ENCODE results near the gene LHCGR.
"Not testable (repeated sequence)": the region's sequence is repeated elsewhere in the genome, so short reads cannot be mapped to it uniquely, and the experiment has no call there.

LHCGR gene

DNA sequence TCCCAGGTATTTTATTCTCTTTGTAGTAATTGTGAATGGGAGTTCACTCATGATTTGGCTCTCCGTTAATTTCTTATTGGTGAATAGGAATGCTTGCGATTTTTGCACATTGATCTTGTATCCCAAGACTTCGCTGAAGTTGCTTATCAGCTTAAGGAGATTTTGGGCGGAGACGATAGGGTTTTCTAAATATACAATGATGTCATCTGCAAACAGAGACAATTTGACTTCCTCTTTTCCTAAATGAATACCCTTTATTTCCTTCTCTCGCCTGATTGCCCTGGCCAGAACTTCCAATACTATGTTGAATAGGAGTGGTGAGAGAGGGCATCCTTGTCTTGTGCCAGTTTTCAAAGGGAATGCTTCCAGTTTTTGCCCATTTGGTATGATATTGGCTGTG lies 51.9 kb downstream of the LHCGR start:
- not testable (repeated sequence) for DNase-seq

DNA sequence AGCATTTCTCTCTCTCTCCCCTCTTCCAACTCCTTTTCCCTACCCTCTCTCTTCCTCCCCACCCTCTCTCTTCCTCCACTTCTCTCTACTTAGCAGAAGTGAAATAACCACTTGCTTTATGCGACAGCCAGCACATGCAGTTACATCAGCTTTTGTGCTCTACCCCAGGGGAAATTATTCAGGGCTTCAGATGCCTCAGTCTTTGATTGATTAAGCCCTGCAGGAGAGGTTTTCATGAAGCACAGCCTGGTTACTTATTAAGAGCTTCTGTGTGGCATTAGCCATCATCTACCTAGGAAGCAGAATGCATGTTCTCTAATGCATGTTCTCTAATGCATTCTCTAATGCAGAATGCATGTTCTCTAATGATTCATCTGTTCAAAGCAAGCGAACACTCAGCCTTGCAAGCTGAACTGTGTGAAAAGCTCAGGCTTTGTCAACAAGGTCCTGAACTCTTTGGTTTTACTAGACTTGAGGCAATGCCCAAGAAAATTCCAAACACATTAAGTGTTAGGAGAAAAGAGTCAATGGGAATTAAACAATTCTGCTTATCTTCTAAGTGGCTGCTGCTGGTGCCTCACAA lies 56.1 kb downstream of the LHCGR start:
- no peak for DNase-seq

- no peak for DNase-seq
Measured at GRCh38 chr2:48696881-48697280, 58.6 kb downstream of the LHCGR start.

DNA sequence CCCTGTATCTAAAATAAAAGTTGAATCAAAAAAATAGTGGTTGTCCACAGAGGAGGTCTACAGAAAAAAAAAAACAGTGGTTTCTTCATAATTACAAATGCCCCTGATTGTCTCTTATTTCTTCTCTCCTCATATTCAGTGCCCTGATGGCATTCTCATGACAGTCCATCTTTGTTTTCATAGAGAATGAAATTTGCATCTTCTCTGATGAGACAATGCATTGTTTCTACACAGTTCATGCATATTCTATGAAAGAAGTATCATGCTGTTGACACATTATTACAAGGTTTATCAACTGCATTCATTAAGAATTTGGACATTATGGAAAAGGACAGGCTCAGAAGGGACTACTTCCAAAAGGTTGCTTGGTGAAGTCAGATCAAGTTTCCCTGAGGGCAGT lies 59.5 kb downstream of the LHCGR start:
- DNase-seq = no peak

GRCh38 chr2:48694149-48694548 lies 61.4 kb downstream of the LHCGR start:
- no peak for DNase-seq

GRCh38 chr2:48693645-48694044 lies 61.9 kb downstream of the LHCGR start:
- no peak for DNase-seq

GRCh38 chr2:48693066-48693465 lies 62.5 kb downstream of the LHCGR start:
- no peak for DNase-seq

- DNase-seq = no peak
Measured at GRCh38 chr2:48691935-48692691, 63.4 kb downstream of the LHCGR start.

- no peak for DNase-seq
Measured at GRCh38 chr2:48685126-48685525, 70.4 kb downstream of the LHCGR start.

- DNase-seq = no peak
Measured at GRCh38 chr2:48677450-48677849, 78.1 kb downstream of the LHCGR start.

- no peak for DNase-seq
Measured at GRCh38 chr2:48674933-48675332, 80.6 kb downstream of the LHCGR start.

- DNase-seq = no peak
Measured at GRCh38 chr2:48673581-48673980, 81.9 kb downstream of the LHCGR start.

DNA sequence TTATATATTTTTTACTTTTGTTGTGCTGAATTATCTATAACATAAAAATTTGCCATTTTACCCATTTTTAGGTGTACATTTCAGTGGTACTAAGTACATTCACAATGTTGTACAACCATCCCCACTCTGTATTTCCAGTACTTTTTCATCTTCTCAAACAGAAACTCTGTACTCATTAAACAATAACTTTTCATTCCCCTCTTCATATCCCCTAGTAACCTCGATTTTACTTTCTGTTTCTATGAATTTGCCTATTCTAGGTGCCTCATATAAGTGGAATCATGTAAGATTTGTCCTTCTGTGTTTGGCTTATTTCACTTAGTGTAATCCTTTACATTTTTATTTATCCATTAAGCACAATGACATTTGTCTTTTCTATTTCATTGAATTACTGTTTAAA lies 86.5 kb downstream of the LHCGR start:
- DNase-seq = no peak

DNA sequence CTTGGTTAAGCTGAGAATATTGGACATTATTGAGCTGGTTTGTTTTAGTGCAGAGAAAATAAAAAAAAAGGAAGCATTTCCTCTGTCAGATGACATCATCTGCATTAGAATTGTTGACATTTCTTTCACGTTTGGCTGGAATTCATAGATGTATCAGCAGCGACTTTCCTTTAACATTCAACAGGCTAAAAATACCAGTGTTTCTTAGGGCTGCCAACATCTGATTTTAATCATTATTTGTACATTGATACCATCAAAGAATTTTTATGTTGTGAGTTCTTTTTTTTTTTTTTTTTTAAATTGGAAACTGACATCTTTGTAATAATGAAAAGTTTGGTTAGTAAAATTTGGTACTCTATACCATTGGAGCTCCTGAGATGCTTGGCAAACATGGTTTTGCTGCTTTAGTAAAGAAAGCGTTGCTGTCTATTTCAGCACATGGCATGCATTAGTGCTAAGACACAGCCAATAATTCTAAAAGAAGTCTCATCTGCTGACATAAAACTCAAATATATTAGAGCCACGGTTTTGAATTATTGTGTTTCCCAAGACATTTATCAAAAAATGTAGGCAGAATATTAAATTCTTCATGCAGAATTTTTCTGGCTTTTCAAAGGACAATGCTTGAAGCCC lies 104.2 kb downstream of the LHCGR start:
- no peak for DNase-seq

- DNase-seq = no peak
Measured at GRCh38 chr2:48638261-48638660, 117.3 kb downstream of the LHCGR start.
